ENCODE measurements around the gene FAM13B.
"Not testable (repeated sequence)": the region's sequence is repeated elsewhere in the genome, so short reads cannot be mapped to it uniquely, and the experiment has no call there.

Gene FAM13B

GRCh38 chr5:138033386-138033808, 518 bp upstream of the FAM13B start:
- DNase-seq: no peak

- no peak for DNase-seq
Observed at GRCh38 chr5:138032028-138032571, 779 bp downstream of the FAM13B start.

GRCh38 chr5:138029944-138030343, 2.9 kb downstream of the FAM13B start:
- no peak for DNase-seq

- no peak for DNase-seq
Observed at GRCh38 chr5:138029501-138029900, 3.4 kb downstream of the FAM13B start.

GRCh38 chr5:138028971-138029365, 3.9 kb downstream of the FAM13B start:
- no peak for DNase-seq

GRCh38 chr5:138028262-138028970, 4.5 kb downstream of the FAM13B start:
- not testable (repeated sequence) for DNase-seq

GRCh38 chr5:138026793-138027192, 6.1 kb downstream of the FAM13B start:
- not testable (repeated sequence) for DNase-seq

- DNase-seq: no peak
Observed at GRCh38 chr5:138025285-138025684, 7.6 kb downstream of the FAM13B start.

- no peak for DNase-seq
Observed at GRCh38 chr5:138024117-138024516, 8.8 kb downstream of the FAM13B start.

GRCh38 chr5:138022912-138023311, 10.0 kb downstream of the FAM13B start:
- no peak for DNase-seq

GRCh38 chr5:138021771-138022170, 11.1 kb downstream of the FAM13B start:
- no peak for DNase-seq

GRCh38 chr5:138018849-138019248, 14.0 kb downstream of the FAM13B start:
- no peak for DNase-seq

- DNase-seq: no peak
Observed at GRCh38 chr5:138015916-138016315, 17.0 kb downstream of the FAM13B start.

GRCh38 chr5:138011991-138012390, 20.9 kb downstream of the FAM13B start:
- no peak for DNase-seq

- DNase-seq: no peak
Observed at GRCh38 chr5:138000102-138000723, 32.7 kb downstream of the FAM13B start.

GRCh38 chr5:137997726-137998213, 35.1 kb downstream of the FAM13B start:
- no peak for DNase-seq

- DNase-seq: no peak
Observed at GRCh38 chr5:137995749-137996128, 37.1 kb downstream of the FAM13B start.

- no peak for DNase-seq
Observed at GRCh38 chr5:137995077-137995748, 37.7 kb downstream of the FAM13B start.

GRCh38 chr5:137994556-137994955, 38.3 kb downstream of the FAM13B start:
- no peak for DNase-seq

- no peak for DNase-seq
Observed at GRCh38 chr5:137989419-137989818, 43.5 kb downstream of the FAM13B start.

- no peak for DNase-seq
Observed at GRCh38 chr5:137975208-137975607, 57.7 kb downstream of the FAM13B start.

- not testable (repeated sequence) for DNase-seq
Observed at GRCh38 chr5:137970384-137970783, 62.5 kb downstream of the FAM13B start.

- DNase-seq: no peak
Observed at GRCh38 chr5:137960819-137961218, 72.1 kb downstream of the FAM13B start.

GRCh38 chr5:137960141-137960540, 72.7 kb downstream of the FAM13B start:
- no peak for DNase-seq
